CD8-positive, alpha-beta memory T cell (primary cell): ENCODE measurements around the gene ZNF544. TPM values are rescaled to one million over a fixed set of nuclear protein-coding genes. Genes with fewer than 3 reads are reported as not detected.
A peak's percentile ranks its signal among the peaks of the same experiment; 100 is the strongest.
"Not testable (repeated sequence)": the region's sequence is repeated elsewhere in the genome, so short reads cannot be mapped to it uniquely, and the experiment has no call there.

Experiments used
- CTCF ChIA-PET: fragments of 350-600 bp; sonication (Branson Sonifier 250); formaldehyde crosslinking; loops from one replicate; lab custom pipeline; 2021; ENCODE audit warnings: antibody characterized with exemption; lab: Charles Lee
- POLR2A ChIA-PET: fragments of 350-600 bp; sonication (Branson Sonifier 250); formaldehyde crosslinking; loops from one replicate; lab custom pipeline; 2021; ENCODE audit warnings: antibody characterized with exemption; lab: Charles Lee
- DNase-seq, 5 donors: peaks; one replicate each; pipeline versions ENCODE4 v3.0.0 to v3.0.0-alpha.2; 2020 to 2022; ENCODE audit warnings: mixed read lengths in 1 of 5
- H3K27ac ChIP-seq: one replicate; pipeline ENCODE4 v1.7.0; 2013; ENCODE audit warnings: low read depth, mild to moderate bottlenecking, low read length, moderate library complexity
- H3K27me3 ChIP-seq: 2 replicates; pipeline ENCODE4 v1.7.0; 2013; ENCODE audit warnings: low read length, mild to moderate bottlenecking; ENCODE audit not compliant: insufficient read depth, poor library complexity, severe bottlenecking
- H3K36me3 ChIP-seq: 2 replicates; pipeline ENCODE4 v1.7.0; 2013; ENCODE audit warnings: mild to moderate bottlenecking, low read length, moderate library complexity; ENCODE audit not compliant: insufficient read depth
- H3K4me1 ChIP-seq: 2 replicates; pipeline ENCODE4 v1.7.0; 2013; ENCODE audit warnings: mild to moderate bottlenecking, low read length, moderate library complexity; ENCODE audit not compliant: insufficient read depth
- H3K4me3 ChIP-seq: 2 replicates; pipeline ENCODE4 v1.7.0; 2013; ENCODE audit warnings: mild to moderate bottlenecking, low read length
- H3K9me3 ChIP-seq: 2 replicates; pipeline ENCODE4 v1.7.0; 2013; ENCODE audit warnings: mild to moderate bottlenecking, low read length
- H3K27ac Mint-ChIP-seq, 8 donors: one replicate each; pipeline ENCODE4 v1.8.0; 2020 to 2021; ENCODE audit warnings: mixed read lengths in 8 of 8, mild to moderate bottlenecking in 6 of 8, inconsistent platforms in 3 of 8, moderate library complexity in 3 of 8
- H3K27me3 Mint-ChIP-seq, 2 donors: one replicate each; pipeline ENCODE4 v1.8.0; 2020 to 2021; ENCODE audit warnings: mixed read lengths in 2 of 2, mild to moderate bottlenecking in 1 of 2, moderate library complexity in 1 of 2
- H3K36me3 Mint-ChIP-seq, 3 donors: one replicate each; pipeline ENCODE4 v1.8.0; 2020 to 2021; ENCODE audit warnings: mixed read lengths in 3 of 3, inconsistent platforms in 1 of 3, mild to moderate bottlenecking in 1 of 3
- H3K4me1 Mint-ChIP-seq, 3 donors: one replicate each; pipeline ENCODE4 v1.8.0; 2020 to 2021; ENCODE audit warnings: mixed read lengths in 3 of 3, inconsistent platforms in 1 of 3, mild to moderate bottlenecking in 1 of 3
- H3K4me3 Mint-ChIP-seq, 7 donors: one replicate each; pipeline ENCODE4 v1.8.0; 2020 to 2021; ENCODE audit warnings: mixed read lengths in 7 of 7, mild to moderate bottlenecking in 6 of 7, moderate library complexity in 4 of 7, inconsistent platforms in 2 of 7
- H3K9me3 Mint-ChIP-seq, 5 donors: one replicate each; pipeline ENCODE4 v1.8.0; 2020 to 2022; ENCODE audit warnings: mixed read lengths in 5 of 5, mild to moderate bottlenecking in 3 of 5, moderate library complexity in 2 of 5, inconsistent platforms in 1 of 5
- polyA plus RNA-seq: library from polyadenylated mRNA; unstranded; fragments of 300-500 nt; fragmentation: Illumina TruSeq; gene quantifications from one replicate; pipeline ENCODE4 v1.2.3, GENCODE V29; 2021
- total RNA-seq, 2 experiments: library from RNA; stranded (reverse); gene quantifications; one replicate each; pipeline ENCODE4 v1.2.3, GENCODE V29; 2021

Gene ZNF544
- total and polyA plus RNA-seq, 3 experiments from 2014 or later = 29.2 to 56.8 (median 51.8) TPM

- POLR2A ChIA-PET = no interaction called here
- no peaks in the 10 kb centered on the region for H3K27me3 ChIP-seq
- H3K27ac ChIP-seq = no peak overlapping the region
- H3K4me3 Mint-ChIP-seq = no peak overlapping the region
- no peaks in the 10 kb centered on the region for H3K4me1 ChIP-seq
- CTCF ChIA-PET = interaction anchor here (0.6 kb wide), 1 partner anchor 12 kb away, joined by 3 read pairs; no protein-coding TSS in a partner anchor
- H3K27ac Mint-ChIP-seq = no peak overlapping the region
- peak in 4 of 5 donors; percentile 6 to 53 (median 20) for DNase-seq
- peaks cover 35% of the 10 kb centered on the region for H3K9me3 ChIP-seq
- H3K4me1 Mint-ChIP-seq = no peaks in the 10 kb centered on the region
- H3K4me3 ChIP-seq = no peak overlapping the region
- no peaks in the 10 kb centered on the region for H3K36me3 ChIP-seq
- peaks cover 2 to 6% (median 4%) of the 10 kb centered on the region in 3 donors for H3K36me3 Mint-ChIP-seq
- peaks cover 23 to 66% (median 48%) of the 10 kb centered on the region in 5 donors for H3K9me3 Mint-ChIP-seq
- H3K27me3 Mint-ChIP-seq = no peaks in the 10 kb centered on the region
Observed at GRCh38 chr19:58218899-58219298, 9.8 kb upstream of the ZNF544 start.

- peaks cover 0 to 1% of the 10 kb centered on the region in 2 donors for H3K27me3 Mint-ChIP-seq
- Histone ChIP-seq H3K36me3 (peaks cover 20% of the 10 kb centered on the region), H3K9me3 (no peaks in the 10 kb centered on the region), H3K27me3 (no peaks in the 10 kb centered on the region), H3K4me3 (peak overlapping the region; percentile 66), H3K4me1 (peaks cover 11% of the 10 kb centered on the region), H3K27ac (peak overlapping the region; percentile 55)
- DNase-seq = no peak
- peaks cover 30 to 40% (median 34%) of the 10 kb centered on the region in 3 donors for H3K4me1 Mint-ChIP-seq
- CTCF ChIA-PET = interaction anchor here (0.9 to 1.1 kb wide), 2 partner anchors 128 to 410 kb away, joined by 3 read pairs; no protein-coding TSS in a partner anchor
- peak overlapping the region; percentile 87 to 98 (median 95) for H3K4me3 Mint-ChIP-seq
- peak overlapping the region; percentile 29 to 93 (median 82) for H3K27ac Mint-ChIP-seq
- peaks cover 29 to 47% (median 44%) of the 10 kb centered on the region in 3 donors for H3K36me3 Mint-ChIP-seq
- H3K9me3 Mint-ChIP-seq = peaks cover 8 to 42% (median 13%) of the 10 kb centered on the region in 5 donors
- POLR2A ChIA-PET = interaction anchor here (1.3 kb wide), 1 partner anchor 44 kb away, joined by 7 read pairs; the partner anchor contains the start of gene ZNF274
Observed at GRCh38 chr19:58227964-58228584, 640 bp upstream of the ZNF544 start.

- peak overlapping the region; percentile 44 for H3K4me3 ChIP-seq
- Mint-ChIP-seq H3K36me3 (peaks cover 39 to 59% (median 55%) of the 10 kb centered on the region in 3 donors), H3K27ac (peak overlapping the region in 6 of 8 donors; percentile 27 to 93 (median 79)), H3K9me3 (peaks cover 10 to 43% (median 15%) of the 10 kb centered on the region in 5 donors), H3K4me3 (peak overlapping the region; percentile 87 to 98 (median 95)), H3K4me1 (peaks cover 38 to 51% (median 45%) of the 10 kb centered on the region in 3 donors), H3K27me3 (peaks cover 0 to 1% of the 10 kb centered on the region in 2 donors)
- H3K27ac ChIP-seq = peak overlapping the region; percentile 55
- peaks cover 11% of the 10 kb centered on the region for H3K4me1 ChIP-seq
- POLR2A ChIA-PET = no interaction called here
- H3K27me3 ChIP-seq = no peaks in the 10 kb centered on the region
- CTCF ChIA-PET = interaction anchor here (0.9 to 1.0 kb wide), 2 partner anchors 18 to 77 kb away, joined by 3 to 4 read pairs; no protein-coding TSS in a partner anchor
- H3K36me3 ChIP-seq = peaks cover 27% of the 10 kb centered on the region
- no peaks in the 10 kb centered on the region for H3K9me3 ChIP-seq
- peak in 2 of 5 donors; percentile 12 to 14 for DNase-seq
Observed at GRCh38 chr19:58229255-58229639, 533 bp downstream of the ZNF544 start.

- no peaks in the 10 kb centered on the region for H3K4me1 ChIP-seq
- H3K27me3 ChIP-seq = no peaks in the 10 kb centered on the region
- peaks cover 8% of the 10 kb centered on the region for H3K9me3 ChIP-seq
- Mint-ChIP-seq H3K4me1 (peaks cover 10 to 17% (median 13%) of the 10 kb centered on the region in 3 donors), H3K9me3 (peaks cover 7 to 85% (median 44%) of the 10 kb centered on the region in 5 donors), H3K27me3 (peaks cover 0 to 2% of the 10 kb centered on the region in 2 donors), H3K4me3 (no peak overlapping the region), H3K27ac (peak overlapping the region in 1 of 8 donors; percentile 22), H3K36me3 (peaks cover 43 to 84% (median 80%) of the 10 kb centered on the region in 3 donors)
- POLR2A ChIA-PET = no interaction called here
- no peak for DNase-seq
- no peak overlapping the region for H3K27ac ChIP-seq
- peaks cover 16% of the 10 kb centered on the region for H3K36me3 ChIP-seq
- CTCF ChIA-PET = no interaction called here
- no peak overlapping the region for H3K4me3 ChIP-seq
Observed at GRCh38 chr19:58237324-58237723, 8.6 kb downstream of the ZNF544 start.

GRCh38 chr19:58243351-58243750 lies 14.6 kb downstream of the ZNF544 start:
- Mint-ChIP-seq H3K4me1 (peaks cover 0 to 4% (median 4%) of the 10 kb centered on the region in 3 donors), H3K9me3 (peaks cover 7 to 96% (median 80%) of the 10 kb centered on the region in 5 donors), H3K27me3 (peaks cover 0 to 4% of the 10 kb centered on the region in 2 donors), H3K4me3 (no peak overlapping the region), H3K27ac (no peak overlapping the region), H3K36me3 (peaks cover 57 to 94% (median 93%) of the 10 kb centered on the region in 3 donors)
- DNase-seq = no peak
- Histone ChIP-seq H3K4me1 (no peaks in the 10 kb centered on the region), H3K36me3 (peaks cover 32% of the 10 kb centered on the region), H3K4me3 (no peak overlapping the region), H3K9me3 (peaks cover 27% of the 10 kb centered on the region), H3K27me3 (no peaks in the 10 kb centered on the region), H3K27ac (no peak overlapping the region)
- POLR2A ChIA-PET = no interaction called here
- CTCF ChIA-PET = no interaction called here

- no peak overlapping the region for H3K27ac ChIP-seq
- H3K36me3 Mint-ChIP-seq = peaks cover 66 to 99% (median 94%) of the 10 kb centered on the region in 3 donors
- CTCF ChIA-PET = no interaction called here
- no peak overlapping the region for H3K27ac Mint-ChIP-seq
- H3K9me3 ChIP-seq = peaks cover 57% of the 10 kb centered on the region
- peaks cover 22 to 100% (median 93%) of the 10 kb centered on the region in 5 donors for H3K9me3 Mint-ChIP-seq
- H3K27me3 ChIP-seq = no peaks in the 10 kb centered on the region
- H3K4me3 Mint-ChIP-seq = no peak overlapping the region
- no peaks in the 10 kb centered on the region for H3K27me3 Mint-ChIP-seq
- peaks cover 40% of the 10 kb centered on the region for H3K36me3 ChIP-seq
- DNase-seq = no peak
- H3K4me3 ChIP-seq = no peak overlapping the region
- peaks cover 0 to 2% (median 0%) of the 10 kb centered on the region in 3 donors for H3K4me1 Mint-ChIP-seq
- POLR2A ChIA-PET = no interaction called here
- H3K4me1 ChIP-seq = no peaks in the 10 kb centered on the region
Observed at GRCh38 chr19:58248886-58249285, 20.2 kb downstream of the ZNF544 start.

- no peaks in the 10 kb centered on the region for H3K27me3 Mint-ChIP-seq
- peaks cover 64% of the 10 kb centered on the region for H3K9me3 ChIP-seq
- H3K27ac Mint-ChIP-seq = peak overlapping the region in 1 of 8 donors; percentile 29
- no peaks in the 10 kb centered on the region for H3K4me1 Mint-ChIP-seq
- H3K4me1 ChIP-seq = no peaks in the 10 kb centered on the region
- no peak overlapping the region for H3K27ac ChIP-seq
- H3K4me3 ChIP-seq = no peak overlapping the region
- peaks cover 28 to 100% (median 93%) of the 10 kb centered on the region in 5 donors for H3K9me3 Mint-ChIP-seq
- DNase-seq = no peak
- ChIA-PET POLR2A (no interaction called here), CTCF (no interaction called here)
- H3K36me3 ChIP-seq = peaks cover 28% of the 10 kb centered on the region
- H3K4me3 Mint-ChIP-seq = no peak overlapping the region
- H3K27me3 ChIP-seq = no peaks in the 10 kb centered on the region
- H3K36me3 Mint-ChIP-seq = peaks cover 58 to 94% (median 94%) of the 10 kb centered on the region in 3 donors
Observed at GRCh38 chr19:58252102-58252685, 23.5 kb downstream of the ZNF544 start.

GRCh38 chr19:58258259-58258658 lies 29.5 kb downstream of the ZNF544 start:
- H3K27me3 Mint-ChIP-seq, DNase-seq, CTCF ChIA-PET, POLR2A ChIA-PET, H3K27ac Mint-ChIP-seq, H3K27me3 ChIP-seq, H3K4me1 ChIP-seq, H3K27ac ChIP-seq, H3K4me1 Mint-ChIP-seq: not testable (repeated sequence)
- H3K9me3 ChIP-seq = peaks cover 75% of the 10 kb centered on the region
- H3K4me3 ChIP-seq = peak overlapping the region; percentile 5
- peaks cover 58% of the 10 kb centered on the region for H3K36me3 ChIP-seq
- H3K4me3 Mint-ChIP-seq = peak overlapping the region in 1 of 7 donors; percentile 40
- H3K9me3 Mint-ChIP-seq = peaks cover 20 to 100% (median 93%) of the 10 kb centered on the region in 5 donors
- peaks cover 39 to 92% (median 89%) of the 10 kb centered on the region in 3 donors for H3K36me3 Mint-ChIP-seq
